Tibial artery (tissue), 4 donors: ENCODE results near the gene CAMTA1.

Experiments used
- DNase-seq, 2 donors: peaks; one replicate each; pipeline ENCODE4 v3.0.0-alpha.2; 2019
- H3K27ac ChIP-seq, 2 donors: fragments of 200-600 bp; sonication (generic) in 1 of 2; 1 replicate in 1 of 2; 2 replicates in 1 of 2; pipeline ENCODE4 v1.5.1; 2018 to 2019; ENCODE audit warnings: mild to moderate bottlenecking in 1 of 2
- H3K27me3 ChIP-seq, 2 donors: fragments of 200-600 bp; sonication (generic) in 1 of 2; one replicate each; pipeline versions ENCODE4 v1.5.1 to v1.6.0; 2016 to 2019
- H3K36me3 ChIP-seq, 3 donors: fragments of 200-600 bp; sonication (generic) in 2 of 3; one replicate each; pipeline ENCODE4 v1.5.1; 2016 to 2019; ENCODE audit warnings: mild to moderate bottlenecking in 2 of 3
- H3K4me1 ChIP-seq, 4 donors: fragments of 200-600 bp; sonication (generic) in 2 of 4; 1 replicate in 3 of 4; 2 replicates in 1 of 4; pipeline ENCODE4 v1.5.1; 2016 to 2019
- H3K4me3 ChIP-seq, 2 donors: fragments of 200-600 bp; sonication (generic) in 1 of 2; 1 replicate in 1 of 2; 2 replicates in 1 of 2; pipeline ENCODE4 v1.5.1; 2018 to 2019; ENCODE audit warnings: mild to moderate bottlenecking in 2 of 2
- H3K9me3 ChIP-seq, 3 donors: fragments of 200-600 bp; sonication (generic) in 1 of 3; one replicate each; pipeline ENCODE4 v1.5.1; 2016 to 2019
- intact Hi-C: fragments of 100-400 bp; cut with DNase I; formaldehyde crosslinking; loops from one replicate; pipeline ENCODE4 v1.15.0; 2023; ENCODE audit warnings: low total_unique reads
- TF ChIP-seq, protein P1 (sequence below), 2 experiments: fragments of 200-600 bp in 1 of 2; fragments of 450-650 bp in 1 of 2; IDR thresholded peaks; one replicate each; pipeline ENCODE4 v1.5.1; 2017 to 2019; ENCODE audit warnings: antibody characterized with exemption in 2 of 2, mild to moderate bottlenecking in 1 of 2, moderate library complexity in 1 of 2

The CAMTA1 gene

DNA sequence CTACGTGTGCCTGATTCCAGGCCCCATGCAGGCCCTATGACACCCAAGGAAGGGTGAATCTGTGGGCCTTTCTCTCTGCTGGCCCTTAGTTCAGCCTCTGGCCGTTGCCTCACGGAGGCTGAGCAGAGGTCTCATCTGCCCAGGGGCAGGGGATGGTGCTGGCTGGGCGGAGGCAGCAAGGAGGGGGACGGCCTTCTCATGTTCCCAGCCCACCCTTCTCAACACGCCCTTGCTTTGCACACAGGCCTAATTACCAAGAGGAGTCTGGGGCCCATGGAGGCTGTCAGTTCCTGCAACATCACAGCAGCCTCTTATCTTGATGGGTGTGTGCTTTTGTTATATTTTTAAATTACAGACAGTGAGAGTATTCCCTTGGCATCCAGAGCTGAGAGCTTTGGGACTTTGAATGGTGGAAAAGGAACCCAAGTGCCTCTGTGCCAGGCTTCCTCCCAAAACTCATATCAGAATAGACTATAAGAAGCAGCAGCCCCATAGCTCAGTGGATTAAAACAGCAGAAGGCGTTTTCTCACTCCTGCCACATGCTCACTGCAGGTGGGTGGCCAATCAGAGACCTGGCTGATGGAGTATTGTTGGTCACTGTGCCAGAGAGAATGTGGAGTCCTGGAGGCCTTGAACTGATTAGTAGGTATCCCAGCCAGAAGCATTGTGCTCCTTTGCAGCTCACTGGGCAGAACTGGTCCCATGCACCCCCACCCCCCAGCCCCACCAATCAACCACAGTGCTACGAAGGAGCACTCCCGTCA is 164.9 kb downstream of the CAMTA1 start:
- no peak for DNase-seq
- intact Hi-C loops: no loop called here
- H3K9me3 ChIP-seq: no peaks in the 10 kb centered on the region

DNA sequence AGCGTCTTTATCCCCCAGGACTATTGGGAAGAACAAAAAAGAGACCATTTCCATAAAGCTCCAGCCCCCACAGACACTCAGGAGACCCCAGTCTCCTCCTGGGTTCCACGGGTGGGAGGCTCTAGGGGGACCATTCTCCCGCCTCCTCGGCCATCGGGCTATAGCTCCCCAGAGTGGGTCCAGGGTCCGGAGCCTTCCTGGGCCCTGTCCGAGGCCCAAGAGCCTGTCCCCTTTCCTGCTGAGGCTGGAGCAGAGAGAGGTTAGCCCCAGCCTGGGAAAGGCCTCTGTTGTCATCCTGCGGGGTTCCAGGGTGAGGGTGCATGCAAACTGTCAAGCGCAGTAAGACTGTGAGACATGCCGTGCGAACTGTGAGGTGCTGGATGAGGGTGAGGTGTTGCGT is 166.3 kb downstream of the CAMTA1 start:
- TF ChIP-seq, protein P1, sequence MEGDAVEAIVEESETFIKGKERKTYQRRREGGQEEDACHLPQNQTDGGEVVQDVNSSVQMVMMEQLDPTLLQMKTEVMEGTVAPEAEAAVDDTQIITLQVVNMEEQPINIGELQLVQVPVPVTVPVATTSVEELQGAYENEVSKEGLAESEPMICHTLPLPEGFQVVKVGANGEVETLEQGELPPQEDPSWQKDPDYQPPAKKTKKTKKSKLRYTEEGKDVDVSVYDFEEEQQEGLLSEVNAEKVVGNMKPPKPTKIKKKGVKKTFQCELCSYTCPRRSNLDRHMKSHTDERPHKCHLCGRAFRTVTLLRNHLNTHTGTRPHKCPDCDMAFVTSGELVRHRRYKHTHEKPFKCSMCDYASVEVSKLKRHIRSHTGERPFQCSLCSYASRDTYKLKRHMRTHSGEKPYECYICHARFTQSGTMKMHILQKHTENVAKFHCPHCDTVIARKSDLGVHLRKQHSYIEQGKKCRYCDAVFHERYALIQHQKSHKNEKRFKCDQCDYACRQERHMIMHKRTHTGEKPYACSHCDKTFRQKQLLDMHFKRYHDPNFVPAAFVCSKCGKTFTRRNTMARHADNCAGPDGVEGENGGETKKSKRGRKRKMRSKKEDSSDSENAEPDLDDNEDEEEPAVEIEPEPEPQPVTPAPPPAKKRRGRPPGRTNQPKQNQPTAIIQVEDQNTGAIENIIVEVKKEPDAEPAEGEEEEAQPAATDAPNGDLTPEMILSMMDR (IDR thresholded peaks at IDR 0.05): no peak
- Histone ChIP-seq H3K36me3 (no peaks in the 10 kb centered on the region), H3K27me3 (peaks cover 0 to 3% of the 10 kb centered on the region in 2 donors), H3K27ac (no peak overlapping the region), H3K9me3 (no peaks in the 10 kb centered on the region), H3K4me3 (no peak overlapping the region), H3K4me1 (no peaks in the 10 kb centered on the region)
- DNase-seq: no peak
- intact Hi-C loops: no loop called here

More for the DNA sequence above, 164.9 kb downstream of the CAMTA1 start:
- H3K27me3 ChIP-seq: peaks cover 0 to 2% of the 10 kb centered on the region in 2 donors
- H3K4me3 ChIP-seq: no peak overlapping the region
- H3K4me1 ChIP-seq: no peaks in the 10 kb centered on the region
- H3K36me3 ChIP-seq: no peaks in the 10 kb centered on the region
- no peak overlapping the region for H3K27ac ChIP-seq
- TF ChIP-seq, protein P1 (IDR thresholded peaks at IDR 0.05): no peak

DNA sequence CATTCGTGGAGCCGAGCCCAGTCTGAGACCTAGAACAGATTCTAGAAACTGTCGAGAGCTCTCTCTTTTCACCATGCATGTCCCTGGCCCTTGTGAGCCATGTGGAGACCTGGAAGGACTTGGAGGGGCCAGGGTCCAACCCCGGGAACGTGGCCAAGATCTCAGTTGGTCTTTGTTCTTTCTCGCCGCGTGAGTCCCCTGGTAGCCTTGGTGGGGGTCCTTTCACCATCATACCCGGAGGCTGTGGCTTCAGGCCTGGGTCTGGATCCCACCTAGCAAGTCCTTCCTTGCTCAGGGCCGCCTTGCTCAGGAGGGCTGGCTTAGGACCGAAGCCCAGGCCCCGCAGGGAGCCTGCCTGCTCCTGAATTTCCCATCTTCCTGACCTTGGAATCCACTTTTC is 168.0 kb downstream of the CAMTA1 start:
- peaks cover 0 to 13% of the 10 kb centered on the region in 2 donors for H3K27me3 ChIP-seq
- no peak overlapping the region for H3K27ac ChIP-seq
- H3K4me3 ChIP-seq: no peak overlapping the region
- TF ChIP-seq, protein P1 (IDR thresholded peaks at IDR 0.05): no peak
- intact Hi-C loops: no loop called here
- DNase-seq: no peak
- no peaks in the 10 kb centered on the region for H3K4me1 ChIP-seq
- H3K9me3 ChIP-seq: no peaks in the 10 kb centered on the region
- no peaks in the 10 kb centered on the region for H3K36me3 ChIP-seq

DNA sequence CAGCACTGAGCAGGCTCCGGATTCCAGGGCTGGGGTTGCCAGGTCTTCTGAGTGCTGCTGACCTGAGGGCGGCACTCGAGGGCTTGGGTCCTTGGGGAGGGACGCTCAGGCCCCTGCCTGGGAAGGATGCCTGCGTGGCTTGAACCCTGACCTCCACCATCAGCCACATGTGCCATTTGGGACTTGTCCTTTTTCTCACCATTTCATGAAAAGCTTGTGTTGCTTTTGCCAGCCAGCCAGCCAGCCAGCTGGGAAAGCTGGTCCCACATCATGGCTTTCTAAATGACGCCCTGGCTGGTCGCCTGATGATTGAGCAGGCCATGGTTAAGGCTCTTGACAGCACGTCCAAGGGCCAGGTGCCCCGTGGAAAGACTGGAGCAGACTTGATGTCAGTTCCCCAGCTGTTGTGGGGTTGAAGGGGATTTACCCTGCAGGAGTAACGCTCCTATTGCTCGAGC is 168.7 kb downstream of the CAMTA1 start:
- intact Hi-C loops: no loop called here
- TF ChIP-seq, protein P1 (IDR thresholded peaks at IDR 0.05): no peak
- Histone ChIP-seq H3K36me3 (no peaks in the 10 kb centered on the region), H3K4me3 (no peak overlapping the region), H3K9me3 (no peaks in the 10 kb centered on the region), H3K4me1 (no peaks in the 10 kb centered on the region), H3K27ac (no peak overlapping the region), H3K27me3 (peaks cover 0 to 13% of the 10 kb centered on the region in 2 donors)
- DNase-seq: no peak

DNA sequence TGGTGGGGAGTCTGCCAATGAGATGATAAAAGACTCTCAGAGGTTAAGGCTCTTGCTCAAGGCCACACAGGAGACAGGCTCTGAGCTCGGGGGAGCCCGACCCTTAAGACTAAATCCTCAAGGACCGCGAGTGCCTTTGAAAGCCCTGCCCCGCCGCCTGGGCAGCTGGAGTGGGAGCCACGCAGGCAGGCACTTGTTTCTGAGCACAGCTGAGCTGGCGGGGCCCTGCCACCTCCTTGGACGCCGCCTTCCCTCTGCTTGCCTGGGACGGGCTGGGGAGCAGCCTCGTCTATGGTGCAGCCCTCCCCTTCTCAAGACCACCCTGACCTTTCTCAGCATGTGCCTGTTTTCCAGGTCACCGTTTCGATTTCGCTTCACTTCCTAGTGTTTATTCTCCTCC is 169.3 kb downstream of the CAMTA1 start:
- H3K27ac ChIP-seq: no peak overlapping the region
- peaks cover 0 to 16% of the 10 kb centered on the region in 2 donors for H3K27me3 ChIP-seq
- TF ChIP-seq, protein P1 (IDR thresholded peaks at IDR 0.05): no peak
- intact Hi-C loops: no loop called here
- H3K9me3 ChIP-seq: no peaks in the 10 kb centered on the region
- H3K36me3 ChIP-seq: no peaks in the 10 kb centered on the region
- H3K4me3 ChIP-seq: no peak overlapping the region
- H3K4me1 ChIP-seq: no peaks in the 10 kb centered on the region
- no peak for DNase-seq
